Naive B cell (primary cell): Measurements from ENCODE around the gene CDYL. TPM values are rescaled to one million over a fixed set of nuclear protein-coding genes. Genes with fewer than 3 reads are reported as not detected.
"Not testable (repeated sequence)": the region's sequence is repeated elsewhere in the genome, so short reads cannot be mapped to it uniquely, and the experiment has no call there.

Experiments used
- ATAC-seq, 2 donors: fragments of 150-1000 bp; cut with Tn5 transposase; 2 replicates each; pipeline ENCODE4 v1.10.0; 2021; ENCODE audit warnings: low read depth in 2 of 2, mild to moderate bottlenecking in 2 of 2, moderate library complexity in 2 of 2
- DNase-seq: peaks from one replicate; pipeline ENCODE4 v3.0.0; 2022
- H3K27ac Mint-ChIP-seq, 6 donors: one replicate each; pipeline ENCODE4 v1.8.0; 2020 to 2022; ENCODE audit warnings: mild to moderate bottlenecking in 6 of 6, mixed read lengths in 6 of 6, moderate library complexity in 5 of 6, inconsistent platforms in 2 of 6
- H3K27me3 Mint-ChIP-seq, 3 donors: one replicate each; pipeline ENCODE4 v1.8.0; 2021 to 2022; ENCODE audit warnings: mixed read lengths in 3 of 3, mild to moderate bottlenecking in 1 of 3
- H3K36me3 Mint-ChIP-seq, 2 donors: one replicate each; pipeline ENCODE4 v1.8.0; 2020 to 2022; ENCODE audit warnings: mixed read lengths in 2 of 2, inconsistent platforms in 1 of 2, mild to moderate bottlenecking in 1 of 2
- H3K4me1 Mint-ChIP-seq, 3 donors: one replicate each; pipeline ENCODE4 v1.8.0; 2020 to 2022; ENCODE audit warnings: mixed read lengths in 3 of 3, inconsistent platforms in 1 of 3, mild to moderate bottlenecking in 1 of 3, moderate library complexity in 1 of 3
- H3K4me3 Mint-ChIP-seq, 8 donors: one replicate each; pipeline ENCODE4 v1.8.0; 2020 to 2022; ENCODE audit warnings: mild to moderate bottlenecking in 8 of 8, mixed read lengths in 8 of 8, moderate library complexity in 8 of 8, inconsistent platforms in 2 of 8
- H3K9me3 Mint-ChIP-seq, 7 donors: one replicate each; pipeline ENCODE4 v1.8.0; 2020 to 2022; ENCODE audit warnings: mixed read lengths in 7 of 7, mild to moderate bottlenecking in 5 of 7, inconsistent platforms in 2 of 7, moderate library complexity in 1 of 7
- polyA plus RNA-seq, 6 donors: library from polyadenylated mRNA; unstranded; fragments of 300-500 nt; fragmentation: Illumina TruSeq; gene quantifications; one replicate each; pipeline ENCODE4 v1.2.3, GENCODE V29; 2021; ENCODE audit warnings: low read depth in 6 of 6

The CDYL gene
- polyA plus RNA-seq, 6 donors from 2014 or later = 5.5 to 9.8 (median 7.8) TPM

GRCh38 chr6:4840169-4840568 lies 64.0 kb downstream of the CDYL start:
- Mint-ChIP-seq H3K9me3 (peaks cover 7 to 66% (median 58%) of the 10 kb centered on the region in 7 donors), H3K4me3 (peak overlapping the region in 2 of 8 donors; percentile 2 to 49), H3K36me3 (peaks cover 30 to 33% of the 10 kb centered on the region in 2 donors), H3K27ac (no peak overlapping the region), H3K27me3 (no peaks in the 10 kb centered on the region), H3K4me1 (peaks cover 35 to 54% (median 50%) of the 10 kb centered on the region in 3 donors)
- ATAC-seq = no peak
- no peak for DNase-seq

- no peaks in the 10 kb centered on the region for H3K27me3 Mint-ChIP-seq
- peaks cover 33 to 53% (median 47%) of the 10 kb centered on the region in 3 donors for H3K4me1 Mint-ChIP-seq
- H3K36me3 Mint-ChIP-seq = peaks cover 18 to 31% of the 10 kb centered on the region in 2 donors
- DNase-seq (no peak), ATAC-seq (no peak)
- peak overlapping the region in 1 of 8 donors; percentile 39 for H3K4me3 Mint-ChIP-seq
- peaks cover 7 to 51% (median 43%) of the 10 kb centered on the region in 7 donors for H3K9me3 Mint-ChIP-seq
- peak overlapping the region in 1 of 6 donors; percentile 29 for H3K27ac Mint-ChIP-seq
These were observed 67.9 kb downstream of the CDYL start for GRCh38 chr6:4844108-4844507.

- DNase-seq (no peak), ATAC-seq (no peak)
- peaks cover 24 to 40% (median 35%) of the 10 kb centered on the region in 3 donors for H3K4me1 Mint-ChIP-seq
- H3K27ac Mint-ChIP-seq = no peak overlapping the region
- H3K27me3 Mint-ChIP-seq = no peaks in the 10 kb centered on the region
- H3K36me3 Mint-ChIP-seq = peaks cover 2 to 12% of the 10 kb centered on the region in 2 donors
- H3K4me3 Mint-ChIP-seq = no peak overlapping the region
- peaks cover 7 to 30% (median 24%) of the 10 kb centered on the region in 7 donors for H3K9me3 Mint-ChIP-seq
These were observed 70.2 kb downstream of the CDYL start for GRCh38 chr6:4846387-4846786.

GRCh38 chr6:4848382-4849068 lies 72.3 kb downstream of the CDYL start:
- peaks cover 3 to 16% (median 9%) of the 10 kb centered on the region in 7 donors for H3K9me3 Mint-ChIP-seq
- DNase-seq = peak; percentile 7
- ATAC-seq = peak in 1 of 2 donors; percentile 30
- no peaks in the 10 kb centered on the region for H3K27me3 Mint-ChIP-seq
- H3K27ac Mint-ChIP-seq = peak overlapping the region in 3 of 6 donors; percentile 16 to 45 (median 43)
- peaks cover 0 to 11% of the 10 kb centered on the region in 2 donors for H3K36me3 Mint-ChIP-seq
- H3K4me3 Mint-ChIP-seq = no peak overlapping the region
- peaks cover 40 to 54% (median 50%) of the 10 kb centered on the region in 3 donors for H3K4me1 Mint-ChIP-seq

- H3K4me1 Mint-ChIP-seq = peaks cover 43 to 55% (median 52%) of the 10 kb centered on the region in 3 donors
- no peaks in the 10 kb centered on the region for H3K27me3 Mint-ChIP-seq
- DNase-seq = no peak
- no peak for ATAC-seq
- no peak overlapping the region for H3K4me3 Mint-ChIP-seq
- H3K36me3 Mint-ChIP-seq = peaks cover 2 to 4% of the 10 kb centered on the region in 2 donors
- peak overlapping the region in 2 of 6 donors; percentile 16 to 74 for H3K27ac Mint-ChIP-seq
- peaks cover 0 to 7% (median 2%) of the 10 kb centered on the region in 7 donors for H3K9me3 Mint-ChIP-seq
These were observed 73.2 kb downstream of the CDYL start for GRCh38 chr6:4849226-4850022.

GRCh38 chr6:4851035-4851434 lies 74.8 kb downstream of the CDYL start:
- Mint-ChIP-seq H3K27ac (peak overlapping the region in 1 of 6 donors; percentile 21), H3K4me1 (peaks cover 46 to 68% (median 63%) of the 10 kb centered on the region in 3 donors), H3K4me3 (no peak overlapping the region), H3K27me3 (no peaks in the 10 kb centered on the region), H3K36me3 (peaks cover 0 to 4% of the 10 kb centered on the region in 2 donors), H3K9me3 (no peaks in the 10 kb centered on the region)
- ATAC-seq = no peak
- no peak for DNase-seq

GRCh38 chr6:4852186-4852585 lies 76.0 kb downstream of the CDYL start:
- not testable (repeated sequence) for ATAC-seq, DNase-seq, H3K36me3 Mint-ChIP-seq, H3K4me3 Mint-ChIP-seq, H3K9me3 Mint-ChIP-seq, H3K27me3 Mint-ChIP-seq
- H3K4me1 Mint-ChIP-seq = peaks cover 49 to 75% (median 69%) of the 10 kb centered on the region in 3 donors
- H3K27ac Mint-ChIP-seq = peak overlapping the region in 5 of 6 donors; percentile 39 to 77 (median 59)

- Mint-ChIP-seq H3K9me3 (no peaks in the 10 kb centered on the region), H3K27me3 (no peaks in the 10 kb centered on the region), H3K4me1 (peaks cover 53 to 79% (median 73%) of the 10 kb centered on the region in 3 donors), H3K27ac (peak overlapping the region in 3 of 6 donors; percentile 21 to 60 (median 52)), H3K36me3 (peaks cover 0 to 4% of the 10 kb centered on the region in 2 donors), H3K4me3 (no peak overlapping the region)
- ATAC-seq (no peak), DNase-seq (no peak)
These were observed 76.7 kb downstream of the CDYL start for GRCh38 chr6:4852938-4853337.

- no peak overlapping the region for H3K4me3 Mint-ChIP-seq
- DNase-seq = no peak
- H3K9me3 Mint-ChIP-seq = no peaks in the 10 kb centered on the region
- H3K36me3 Mint-ChIP-seq = peaks cover 0 to 4% of the 10 kb centered on the region in 2 donors
- peak overlapping the region in 1 of 6 donors; percentile 52 for H3K27ac Mint-ChIP-seq
- H3K4me1 Mint-ChIP-seq = peaks cover 54 to 80% (median 76%) of the 10 kb centered on the region in 3 donors
- no peak for ATAC-seq
- H3K27me3 Mint-ChIP-seq = no peaks in the 10 kb centered on the region
These were observed 77.1 kb downstream of the CDYL start for GRCh38 chr6:4853349-4853748.

GRCh38 chr6:4853782-4854511 lies 77.7 kb downstream of the CDYL start:
- H3K4me3 Mint-ChIP-seq = no peak overlapping the region
- H3K27ac Mint-ChIP-seq = peak overlapping the region in 4 of 6 donors; percentile 26 to 70 (median 46)
- H3K27me3 Mint-ChIP-seq = no peaks in the 10 kb centered on the region
- H3K9me3 Mint-ChIP-seq = no peaks in the 10 kb centered on the region
- ATAC-seq (no peak), DNase-seq (no peak)
- peaks cover 52 to 78% (median 77%) of the 10 kb centered on the region in 3 donors for H3K4me1 Mint-ChIP-seq
- peaks cover 0 to 4% of the 10 kb centered on the region in 2 donors for H3K36me3 Mint-ChIP-seq

- H3K4me1 Mint-ChIP-seq = peaks cover 58 to 89% (median 83%) of the 10 kb centered on the region in 3 donors
These were observed 80.6 kb downstream of the CDYL start for GRCh38 chr6:4856785-4857184.

GRCh38 chr6:4858194-4859015 lies 82.2 kb downstream of the CDYL start:
- no peak overlapping the region for H3K4me3 Mint-ChIP-seq
- peak overlapping the region in 4 of 6 donors; percentile 39 to 69 (median 51) for H3K27ac Mint-ChIP-seq
- ATAC-seq (no peak), DNase-seq (no peak)
- H3K36me3 Mint-ChIP-seq = peaks cover under 1 to 4% of the 10 kb centered on the region in 2 donors
- peaks cover 48 to 78% (median 72%) of the 10 kb centered on the region in 3 donors for H3K4me1 Mint-ChIP-seq
- no peaks in the 10 kb centered on the region for H3K27me3 Mint-ChIP-seq
- H3K9me3 Mint-ChIP-seq = peaks cover 0 to 8% (median 2%) of the 10 kb centered on the region in 7 donors

More at GRCh38 chr6:4856785-4857184, 80.6 kb downstream of the CDYL start:
- Mint-ChIP-seq H3K4me3 (no peak overlapping the region), H3K27ac (peak overlapping the region in 3 of 6 donors; percentile 10 to 33 (median 20)), H3K9me3 (no peaks in the 10 kb centered on the region), H3K36me3 (peaks cover 0 to 4% of the 10 kb centered on the region in 2 donors), H3K27me3 (no peaks in the 10 kb centered on the region)
- DNase-seq (no peak), ATAC-seq (no peak)
